T-cell (primary cell): Measurements from ENCODE around the gene CYSRT1. TPM values are rescaled to one million over a fixed set of nuclear protein-coding genes. Genes with fewer than 3 reads are reported as not detected.

Source experiments
- ATAC-seq, 4 experiments: fragments of 200-7000 bp in 3 of 4; fragments of 150-1000 bp in 1 of 4; cut with Tn5 transposase; replicated peaks in 1 of 4; 1 replicate in 3 of 4; 2 replicates in 1 of 4; pipeline ENCODE4 v1.10.0; 2021; ENCODE audit warnings: moderate library complexity in 3 of 4, mild to moderate bottlenecking in 2 of 4, moderate number of reproducible peaks in 1 of 4
- CTCF ChIA-PET, 2 donors: fragments of 300-600 bp; sonication (Branson Sonifier 250); formaldehyde crosslinking; loops; one replicate each; lab custom pipeline; 2022; ENCODE audit warnings: antibody characterized with exemption in 2 of 2; lab: Charles Lee
- POLR2A ChIA-PET, 2 donors: fragments of 300-600 bp; sonication (Branson Sonifier 250); formaldehyde crosslinking; loops; one replicate each; lab custom pipeline; 2022; ENCODE audit warnings: antibody characterized with exemption in 2 of 2; lab: Charles Lee
- DNase-seq, 35 experiments: peaks; one replicate each; pipeline versions ENCODE4 v3.0.0 to v3.0.0-alpha.2; 2013 to 2023
- H3K27ac ChIP-seq: one replicate; pipeline ENCODE4 v1.5.1; 2013; ENCODE audit warnings: low read length
- H3K27me3 ChIP-seq, 2 experiments: replicated peaks in 1 of 2; 1 replicate in 1 of 2; 2 replicates in 1 of 2; pipeline versions ENCODE4 v1.6.1 to v1.7.0; 2013; ENCODE audit warnings: low read length in 1 of 2, mixed read lengths in 1 of 2; ENCODE audit not compliant: control insufficient read depth in 2 of 2, insufficient read depth in 2 of 2; ENCODE audit errors: extremely low read depth in 1 of 2
- H3K36me3 ChIP-seq, 2 donors: 1 replicate in 1 of 2; 2 replicates in 1 of 2; pipeline versions ENCODE4 v1.6.1 to v1.7.0; 2013; ENCODE audit warnings: low read length in 1 of 2; ENCODE audit not compliant: control insufficient read depth in 2 of 2, insufficient read depth in 1 of 2; ENCODE audit errors: extremely low read depth in 1 of 2
- H3K4me1 ChIP-seq, 2 experiments: 1 replicate in 1 of 2; 2 replicates in 1 of 2; pipeline versions ENCODE4 v1.6.1 to v1.7.0; 2013; ENCODE audit warnings: low read length in 2 of 2, mixed read lengths in 1 of 2; ENCODE audit not compliant: insufficient read depth in 2 of 2, control insufficient read depth in 1 of 2; ENCODE audit errors: extremely low read depth in 1 of 2
- H3K4me3 ChIP-seq, 2 donors: 1 replicate in 1 of 2; 2 replicates in 1 of 2; pipeline versions ENCODE4 v1.5.1 to v1.7.0; 2013; ENCODE audit warnings: mild to moderate bottlenecking in 2 of 2, low read length in 1 of 2, moderate library complexity in 1 of 2; ENCODE audit not compliant: control insufficient read depth in 1 of 2; ENCODE audit errors: extremely low read depth in 1 of 2
- H3K9me3 ChIP-seq: 2 replicates; pipeline ENCODE4 v1.7.0; 2013
- H3K27ac Mint-ChIP-seq, 2 donors: one replicate each; pipeline ENCODE4 v1.8.0; 2020 to 2021; ENCODE audit warnings: mild to moderate bottlenecking in 2 of 2, mixed read lengths in 2 of 2
- H3K27me3 Mint-ChIP-seq, 2 donors: one replicate each; pipeline ENCODE4 v1.8.0; 2021 to 2022; ENCODE audit warnings: mixed read lengths in 2 of 2
- H3K36me3 Mint-ChIP-seq: one replicate; pipeline ENCODE4 v1.8.0; 2021; ENCODE audit warnings: mixed read lengths
- H3K4me1 Mint-ChIP-seq, 3 donors: one replicate each; pipeline ENCODE4 v1.8.0; 2020 to 2022; ENCODE audit warnings: mixed read lengths in 3 of 3, mild to moderate bottlenecking in 1 of 3
- H3K4me3 Mint-ChIP-seq, 3 donors: one replicate each; pipeline ENCODE4 v1.8.0; 2020 to 2022; ENCODE audit warnings: mild to moderate bottlenecking in 3 of 3, mixed read lengths in 3 of 3, moderate library complexity in 3 of 3
- H3K9me3 Mint-ChIP-seq, 3 donors: one replicate each; pipeline ENCODE4 v1.8.0; 2020 to 2022; ENCODE audit warnings: mixed read lengths in 3 of 3
- WGBS: methylation state at CpG from one replicate; pipeline ENCODE4 v1.1.5; 2013; ENCODE audit warnings: missing lambda C conversion rate; ENCODE audit not compliant: insufficient coverage; 5-methylcytosine and 5-hydroxymethylcytosine counted together
- total RNA-seq, 35 experiments: library from RNA in 6 of 35; stranded (reverse) in 6 of 35; fragments of 120-200 nt in 1 of 35; gene quantifications; one replicate each; pipeline versions ENCODE4 v1.2.1 to v1.2.4 and lab custom pipeline; 2013 to 2026

The CYSRT1 gene
- total RNA-seq, 5 donors from 2014 or later (not counting 1 experiment from before 2014, with no cell fraction given) = 0.32 to 0.58 (median 0.45) TPM; not detected in 1

GRCh38 chr9:137198902-137199283 lies 26.1 kb upstream of the CYSRT1 start:
- CTCF ChIA-PET = no interaction called here
- H3K9me3 ChIP-seq = no peaks in the 10 kb centered on the region
- peak overlapping the region in 2 of 3 donors; percentile 45 to 78 for H3K4me3 Mint-ChIP-seq
- 93% methylated on average over 6 of the region's 11 CpGs for WGBS
- DNase-seq (no peak), ATAC-seq (no peak)
- no peaks in the 10 kb centered on the region for H3K9me3 Mint-ChIP-seq
- H3K27ac ChIP-seq = no peak overlapping the region
- POLR2A ChIA-PET = no interaction called here
- H3K27ac Mint-ChIP-seq = no peak overlapping the region
- peak overlapping the region in 1 of 2 donors; percentile 11 for H3K4me3 ChIP-seq
- peaks cover 5 to 35% of the 10 kb centered on the region in 2 experiments for H3K4me1 ChIP-seq
- H3K4me1 Mint-ChIP-seq = peaks cover 8 to 33% (median 20%) of the 10 kb centered on the region in 3 donors
- H3K27me3 ChIP-seq = peaks cover 0 to 11% of the 10 kb centered on the region in 2 experiments
- no peaks in the 10 kb centered on the region for H3K36me3 Mint-ChIP-seq
- H3K27me3 Mint-ChIP-seq = no peaks in the 10 kb centered on the region
- H3K36me3 ChIP-seq = peaks cover 0 to 2% of the 10 kb centered on the region in 2 donors

DNA sequence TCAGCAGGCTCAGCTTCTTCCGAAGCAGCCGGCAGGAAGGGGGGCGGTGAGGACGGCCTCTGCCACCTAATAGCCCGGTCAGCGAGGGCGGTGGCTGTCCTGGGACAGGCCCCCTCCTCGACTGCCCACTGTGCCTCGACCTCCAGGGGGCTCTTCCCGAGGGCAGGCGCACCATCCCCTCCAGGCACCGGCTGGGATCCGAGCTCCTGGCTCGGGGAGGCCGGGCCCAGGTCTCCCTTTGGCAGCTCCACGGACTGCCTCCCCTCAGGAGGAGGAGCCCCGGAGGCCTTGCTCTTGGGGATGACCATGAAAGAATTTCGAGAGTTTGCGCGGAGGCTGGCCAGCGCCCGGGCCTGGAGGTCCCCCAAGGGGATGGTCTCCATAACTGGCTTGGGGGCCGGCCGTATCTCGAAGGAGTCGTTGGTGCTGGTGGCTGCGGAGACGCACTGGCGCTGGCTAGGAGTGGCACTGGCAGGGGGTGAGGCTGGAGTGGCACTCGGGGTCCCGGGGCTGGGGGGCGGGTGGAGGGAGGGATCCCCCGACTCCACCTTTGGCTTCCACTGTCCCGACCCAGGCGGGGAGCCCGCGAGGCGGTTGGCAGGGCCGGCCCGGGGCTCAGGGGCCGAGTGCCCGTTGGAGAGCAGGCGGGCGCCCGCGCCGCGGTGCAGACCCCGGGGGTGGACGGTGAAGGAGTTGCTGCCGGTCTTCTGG lies 25.4 kb upstream of the CYSRT1 start:
- peaks cover 0 to 2% of the 10 kb centered on the region in 2 donors for H3K36me3 ChIP-seq
- peaks cover 12 to 42% of the 10 kb centered on the region in 2 experiments for H3K4me1 ChIP-seq
- ChIA-PET CTCF (no interaction called here), POLR2A (no interaction called here)
- DNase-seq (no peak), ATAC-seq (no peak)
- H3K4me3 Mint-ChIP-seq = peak overlapping the region; percentile 74 to 81 (median 78)
- no peaks in the 10 kb centered on the region for H3K27me3 Mint-ChIP-seq
- H3K4me1 Mint-ChIP-seq = peaks cover 15 to 40% (median 27%) of the 10 kb centered on the region in 3 donors
- no peak overlapping the region for H3K27ac Mint-ChIP-seq
- H3K27ac ChIP-seq = no peak overlapping the region
- no peak overlapping the region for H3K4me3 ChIP-seq
- 47% methylated on average over 42 of the region's 51 CpGs for WGBS
- no peaks in the 10 kb centered on the region for H3K9me3 ChIP-seq
- H3K9me3 Mint-ChIP-seq = no peaks in the 10 kb centered on the region
- H3K27me3 ChIP-seq = peaks cover 0 to 11% of the 10 kb centered on the region in 2 experiments
- H3K36me3 Mint-ChIP-seq = no peaks in the 10 kb centered on the region

DNA sequence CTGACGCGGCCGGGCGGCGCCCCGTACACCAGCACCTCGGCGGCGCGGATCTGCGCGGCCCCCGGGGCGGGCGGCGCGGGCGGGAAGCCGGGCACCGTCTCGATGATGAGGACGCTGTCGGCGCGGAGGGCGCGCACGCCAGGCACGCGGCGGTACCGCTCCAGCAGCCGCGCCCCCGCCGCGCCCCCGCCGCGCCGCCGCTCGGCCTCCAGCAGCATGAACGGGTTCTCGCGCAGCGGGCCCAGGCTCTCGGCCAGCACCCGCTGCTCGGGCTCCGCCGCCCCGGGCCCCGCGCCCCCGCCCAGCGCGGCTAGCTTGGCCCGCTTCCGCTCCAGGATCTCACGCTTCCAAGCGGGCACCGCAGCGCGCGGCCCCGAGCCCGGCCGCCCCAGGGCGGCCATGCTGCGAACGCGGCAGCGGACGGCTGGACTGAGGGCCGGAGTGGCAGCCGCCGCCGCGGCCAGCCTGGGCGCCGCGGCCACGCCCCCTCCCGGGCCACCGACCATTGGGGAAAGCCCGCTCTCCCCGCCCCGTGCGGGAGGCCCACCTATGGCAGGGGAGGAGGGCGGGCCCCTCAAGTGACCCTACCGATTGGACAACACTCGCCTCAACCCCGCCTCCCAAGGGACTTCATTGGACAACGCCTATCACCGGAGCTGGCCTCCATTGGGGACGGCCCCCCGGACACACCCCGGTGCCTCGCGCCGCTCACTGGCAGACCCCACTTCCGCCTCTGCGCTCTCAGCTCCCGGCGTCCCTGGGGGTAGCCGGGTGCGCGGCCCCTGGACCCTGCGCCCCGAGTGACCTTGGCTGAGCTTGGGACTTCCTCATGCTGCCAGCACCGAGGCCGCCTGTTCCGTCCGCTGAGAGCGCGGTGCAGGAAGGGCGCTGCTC lies 24.4 kb upstream of the CYSRT1 start, which contains the start of gene TPRN:
TPRN (minus strand) TSS at position 431 of the 894 bp plus-strand sequence; CDS start at position 401, 30 bp downstream.
- H3K4me3 ChIP-seq = peak within 1 kb of the TSS; percentile 75 to 83
- ChIA-PET POLR2A (interaction anchor here (0.5 to 1.6 kb wide), 6 partner anchors 11 to 114 kb away, joined by 3 to 7 read pairs (median 4); partner anchors contain the start of genes MAN1B1 (in 1 of the 2) and TUBB4B (in 1 of the 2)), CTCF (interaction anchor here in 1 of 2 donors (0.5 to 0.9 kb wide), 3 partner anchors 12 to 222 kb away, joined by 3 to 4 read pairs (median 4); partner anchors contain the start of genes ANAPC2, EXD3, NOXA1 and SSNA1)
- Mint-ChIP-seq H3K36me3 (no peaks in the 10 kb centered on the region), H3K27me3 (no peaks in the 10 kb centered on the region), H3K9me3 (no peaks in the 10 kb centered on the region), H3K4me1 (peaks cover 19 to 46% (median 31%) of the 10 kb centered on the region in 3 donors), H3K27ac (peak within 1 kb of the TSS; percentile 78 to 79), H3K4me3 (peak within 1 kb of the TSS; percentile 81 to 89 (median 81))
- ATAC-seq = peak; percentile 92 to 96 (median 96)
- H3K27me3 ChIP-seq = peaks cover 0 to 11% of the 10 kb centered on the region in 2 experiments
- peak; percentile 93 to 99 (median 98) for DNase-seq
- no peaks in the 10 kb centered on the region for H3K9me3 ChIP-seq
- H3K4me1 ChIP-seq = peaks cover 14 to 48% of the 10 kb centered on the region in 2 experiments
- peaks cover 0 to 2% of the 10 kb centered on the region in 2 donors for H3K36me3 ChIP-seq
- WGBS = under 1% methylated on average over 118 of the region's 118 CpGs
- peak within 1 kb of the TSS; percentile 84 for H3K27ac ChIP-seq

GRCh38 chr9:137201205-137201868 lies 23.6 kb upstream of the CYSRT1 start:
- ChIA-PET POLR2A (interaction anchor here (0.6 to 1.6 kb wide), 5 partner anchors 11 to 115 kb away, joined by 3 to 7 read pairs (median 4); partner anchors contain the start of genes MAN1B1 (in 1 of the 2) and TUBB4B (in 1 of the 2)), CTCF (interaction anchor here in 1 of 2 donors (0.6 to 0.9 kb wide), 2 partner anchors 13 to 68 kb away, joined by 3 to 4 read pairs; partner anchors contain the start of genes ANAPC2 and SSNA1)
- H3K36me3 ChIP-seq = peaks cover 0 to 2% of the 10 kb centered on the region in 2 donors

GRCh38 chr9:137202966-137203365 lies 22.0 kb upstream of the CYSRT1 start:
- Mint-ChIP-seq H3K9me3 (no peaks in the 10 kb centered on the region), H3K27me3 (no peaks in the 10 kb centered on the region), H3K4me3 (no peak overlapping the region), H3K4me1 (peaks cover 39 to 66% (median 48%) of the 10 kb centered on the region in 3 donors), H3K36me3 (peaks cover 6% of the 10 kb centered on the region), H3K27ac (no peak overlapping the region)
- Histone ChIP-seq H3K9me3 (no peaks in the 10 kb centered on the region), H3K36me3 (peaks cover 0 to 2% of the 10 kb centered on the region in 2 donors), H3K4me1 (peaks cover 22 to 66% of the 10 kb centered on the region in 2 experiments), H3K4me3 (no peak overlapping the region), H3K27me3 (peaks cover 0 to 11% of the 10 kb centered on the region in 2 experiments), H3K27ac (no peak overlapping the region)
- CTCF ChIA-PET = interaction anchor here in 1 of 2 donors (0.7 kb wide), 1 partner anchor 14 kb away, joined by 5 read pairs; no protein-coding TSS in a partner anchor
- ATAC-seq (no peak), DNase-seq (no peak)
- WGBS = 97% methylated on average over 4 of the region's 8 CpGs
- POLR2A ChIA-PET = interaction anchor here in 1 of 2 donors (0.7 kb wide), 1 partner anchor 51 kb away, joined by 4 read pairs; no protein-coding TSS in a partner anchor

More at GRCh38 chr9:137201205-137201868, 23.6 kb upstream of the CYSRT1 start:
- Histone ChIP-seq H3K27ac (peak overlapping the region; percentile 84), H3K9me3 (no peaks in the 10 kb centered on the region), H3K4me1 (peaks cover 18 to 55% of the 10 kb centered on the region in 2 experiments), H3K27me3 (peaks cover 0 to 11% of the 10 kb centered on the region in 2 experiments), H3K4me3 (peak overlapping the region; percentile 75 to 83)
- Mint-ChIP-seq H3K9me3 (no peaks in the 10 kb centered on the region), H3K4me1 (peaks cover 25 to 53% (median 35%) of the 10 kb centered on the region in 3 donors), H3K27me3 (no peaks in the 10 kb centered on the region), H3K36me3 (no peaks in the 10 kb centered on the region), H3K4me3 (peak overlapping the region; percentile 78 to 89 (median 81)), H3K27ac (peak overlapping the region; percentile 78 to 79)
- ATAC-seq (no peak), DNase-seq (no peak)
- WGBS = 31% methylated on average over 22 of the region's 23 CpGs
